ENCODE measurements around the gene PGAM2.
"Not testable (repeated sequence)": the region's sequence is repeated elsewhere in the genome, so short reads cannot be mapped to it uniquely, and the experiment has no call there.

PGAM2 gene

DNA sequence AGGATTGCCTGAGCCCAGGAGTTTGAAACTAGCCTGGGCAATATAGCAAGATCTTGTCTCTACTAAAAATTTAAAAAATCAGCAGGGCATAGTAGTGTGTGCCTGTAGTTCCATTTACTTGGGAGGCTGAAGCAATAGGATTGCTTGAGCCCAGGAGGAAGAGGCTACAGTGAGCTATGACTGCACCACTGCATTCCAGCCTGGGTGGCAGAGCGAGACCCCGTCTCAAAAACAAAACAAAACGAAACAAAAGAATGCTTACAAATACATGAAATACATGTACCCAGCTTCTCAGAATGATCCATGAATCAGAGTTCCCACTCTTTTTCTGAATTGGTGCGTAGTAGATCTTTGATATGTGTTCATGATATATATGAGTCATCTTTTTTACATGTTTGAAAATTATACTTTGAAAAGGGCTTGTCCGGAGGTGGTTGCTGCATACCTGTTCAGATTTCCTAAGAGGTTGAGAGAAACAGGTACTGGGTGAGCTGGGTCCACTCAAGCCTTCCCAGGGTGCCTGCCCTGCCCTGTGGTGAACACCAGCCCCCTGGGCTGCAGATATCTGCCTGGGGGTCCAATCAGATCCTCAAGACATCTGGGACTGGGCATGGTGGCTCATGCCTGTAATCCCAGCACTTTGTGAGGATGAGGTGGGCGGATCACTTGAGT lies 42.4 kb downstream of the PGAM2 start:
- not testable (repeated sequence) for DNase-seq (ENCODE audit: low read depth)

GRCh38 chr7:44022069-44022468 lies 43.3 kb downstream of the PGAM2 start:
- not testable (repeated sequence) for DNase-seq (ENCODE audit: low read depth)

- not testable (repeated sequence) for DNase-seq (ENCODE audit: low read depth)
Measured at GRCh38 chr7:44019825-44020224, 45.5 kb downstream of the PGAM2 start.

DNA sequence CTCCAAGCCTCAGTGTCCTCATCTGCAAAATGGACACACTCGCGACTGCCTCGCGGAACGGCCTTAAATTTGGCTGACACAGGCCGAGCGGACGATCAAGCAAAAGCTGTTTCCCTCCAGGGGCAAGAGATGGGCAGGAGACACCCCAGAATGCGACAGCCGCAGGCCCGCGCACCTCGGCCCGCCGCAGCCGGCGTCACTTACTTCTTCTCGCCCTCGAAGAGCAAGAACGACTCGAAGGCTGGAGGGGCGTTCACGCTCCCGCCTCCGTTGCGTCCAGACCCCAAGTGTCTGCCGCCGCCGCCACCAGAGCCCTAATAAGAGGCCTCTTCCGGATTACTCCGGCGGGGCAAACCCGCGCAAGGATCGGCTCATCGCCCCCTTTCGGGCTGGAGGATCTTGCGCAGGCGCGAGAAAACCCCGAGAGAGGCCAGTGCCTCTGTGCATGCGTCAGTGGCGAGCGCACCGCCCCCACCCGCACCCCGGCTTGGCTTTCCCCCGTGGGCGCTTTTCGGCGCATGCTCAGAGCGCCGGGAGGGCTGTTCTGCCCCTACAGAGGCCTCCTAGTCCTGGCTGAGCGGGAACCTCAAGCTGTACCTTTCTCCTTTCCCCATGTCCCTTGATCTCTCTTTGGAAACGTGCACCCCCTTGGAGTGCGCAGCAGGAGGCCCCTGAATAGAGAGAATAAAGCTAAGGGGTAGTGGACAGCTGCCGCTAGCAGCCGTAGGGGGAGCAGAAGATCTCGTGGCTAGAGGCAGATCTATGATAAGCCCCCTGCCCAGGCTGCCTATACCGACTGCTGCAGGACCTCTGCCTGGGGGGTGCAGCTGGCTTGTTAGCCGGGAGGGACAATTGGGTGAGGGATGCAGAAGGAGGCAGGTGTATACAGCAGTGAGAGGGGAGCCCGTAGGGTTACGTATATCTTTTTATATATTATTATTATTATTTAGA lies 46.2 kb downstream of the PGAM2 start:
- peak; percentile 93 for DNase-seq (ENCODE audit: low read depth)

DNA sequence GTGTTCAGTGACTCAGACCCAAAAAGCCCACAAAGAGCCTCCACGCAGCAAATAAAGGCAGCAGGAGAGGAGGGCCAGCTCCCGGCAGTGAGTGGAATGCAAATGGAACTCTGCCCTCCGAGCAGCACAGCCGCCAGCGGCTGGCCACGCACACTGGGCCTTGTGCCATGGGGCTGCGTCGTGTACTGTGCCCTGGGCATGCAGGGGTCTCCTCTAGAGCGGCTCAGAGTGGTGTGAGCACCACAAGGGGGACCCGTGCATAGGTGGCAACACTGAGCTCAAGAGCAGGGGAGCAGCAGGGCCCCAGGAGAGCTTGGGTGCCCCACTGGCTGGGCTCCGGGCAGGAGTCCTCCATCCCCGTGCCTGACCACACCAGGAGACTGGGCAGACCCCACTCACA lies 50.3 kb downstream of the PGAM2 start:
- not testable (repeated sequence) for DNase-seq (ENCODE audit: low read depth)
